ENCODE results near the gene MCF2. TPM values are rescaled to one million over a fixed set of nuclear protein-coding genes. Genes with fewer than 3 reads are reported as not detected.

Gene MCF2
- polyA plus RNA-seq, 1 of the 3 experiments (the other 2 are of a cell fraction), result 0.05 TPM

DNA sequence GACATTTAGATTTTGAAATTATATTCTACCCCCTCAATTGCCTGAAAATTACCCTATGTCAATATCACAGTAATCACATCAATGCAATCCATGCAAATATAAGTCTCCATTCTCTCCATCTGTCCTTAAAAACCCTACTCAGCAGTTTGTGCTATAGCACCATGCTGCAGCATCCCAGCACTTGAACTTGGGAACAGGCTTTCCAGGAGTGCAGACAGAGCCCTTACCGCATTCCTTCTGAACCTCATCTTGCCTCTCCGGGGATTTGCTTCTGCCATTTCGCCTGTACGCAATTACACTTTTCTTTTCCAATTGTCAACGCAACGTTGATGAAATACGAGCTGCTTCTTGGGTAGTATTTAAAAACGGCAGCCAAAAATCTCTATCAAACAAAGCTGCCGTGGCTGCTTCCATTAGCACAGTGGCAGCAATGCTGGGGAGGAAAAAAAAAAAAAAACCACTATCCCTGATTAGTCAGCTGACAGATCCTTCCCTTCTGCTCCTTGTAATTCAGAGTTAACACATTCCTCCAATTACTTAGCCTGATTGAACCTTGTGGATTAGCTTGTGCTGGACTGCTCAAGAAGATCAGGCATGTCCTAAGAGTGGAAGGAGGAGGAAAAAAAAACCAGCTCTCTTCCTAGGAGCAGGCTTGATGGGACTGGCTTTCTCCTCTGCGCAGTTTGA lies 65.6 kb downstream of the MCF2 start:
- Histone ChIP-seq H3K36me3 (replicated peaks in 1 of 2; ENCODE audit: control insufficient read depth in 1 of 2, insufficient read depth in 2 of 2, low read length in 1 of 2) (no peaks in the 10 kb centered on the region), H3K4me2 (no peak overlapping the region), H3K9me3 (no peaks in the 10 kb centered on the region), H4K20me1 (ENCODE audit: insufficient read depth) (no peaks in the 10 kb centered on the region), H3K79me2 (ENCODE audit: insufficient read depth) (no peaks in the 10 kb centered on the region), H3K9ac (no peak overlapping the region), H3K4me3 (ENCODE audit: low read depth in 2 of 2, low read length in 1 of 2) (no peak overlapping the region), H3F3A (replicated peaks; ENCODE audit: insufficient read depth) (no peaks in the 10 kb centered on the region), H3K9me2 (no peaks in the 10 kb centered on the region), H3K27ac (ENCODE audit: low read depth in 2 of 2, low read length in 1 of 2) (no peak overlapping the region), H3K27me3 (ENCODE audit: insufficient read depth) (no peaks in the 10 kb centered on the region; the same call in 1 of the 2 replicates), H2AFZ (ENCODE audit: low read depth) (no peak overlapping the region), H3K4me1 (ENCODE audit: control insufficient read depth in 1 of 2, insufficient read depth in 2 of 2, low read depth in 1 of 2, low read length in 1 of 2) (no peaks in the 10 kb centered on the region)
- POLR2A ChIA-PET, result no interaction called here
- WGBS (ENCODE audit: low lambda C conversion rate), result 24% methylated on average over 10 of the region's 10 CpGs
- no peak for TF ChIP-seq YY1 (IDR thresholded peaks at IDR 0.05; ENCODE audit: low read depth)
- no peak for TF ChIP-seq FOXM1 (IDR thresholded peaks at IDR 0.05; ENCODE audit: low read depth)
- no peak for TF ChIP-seq RFX5 (IDR thresholded peaks at IDR 0.05; ENCODE audit: low read length)
- TF ChIP-seq, protein P1, sequence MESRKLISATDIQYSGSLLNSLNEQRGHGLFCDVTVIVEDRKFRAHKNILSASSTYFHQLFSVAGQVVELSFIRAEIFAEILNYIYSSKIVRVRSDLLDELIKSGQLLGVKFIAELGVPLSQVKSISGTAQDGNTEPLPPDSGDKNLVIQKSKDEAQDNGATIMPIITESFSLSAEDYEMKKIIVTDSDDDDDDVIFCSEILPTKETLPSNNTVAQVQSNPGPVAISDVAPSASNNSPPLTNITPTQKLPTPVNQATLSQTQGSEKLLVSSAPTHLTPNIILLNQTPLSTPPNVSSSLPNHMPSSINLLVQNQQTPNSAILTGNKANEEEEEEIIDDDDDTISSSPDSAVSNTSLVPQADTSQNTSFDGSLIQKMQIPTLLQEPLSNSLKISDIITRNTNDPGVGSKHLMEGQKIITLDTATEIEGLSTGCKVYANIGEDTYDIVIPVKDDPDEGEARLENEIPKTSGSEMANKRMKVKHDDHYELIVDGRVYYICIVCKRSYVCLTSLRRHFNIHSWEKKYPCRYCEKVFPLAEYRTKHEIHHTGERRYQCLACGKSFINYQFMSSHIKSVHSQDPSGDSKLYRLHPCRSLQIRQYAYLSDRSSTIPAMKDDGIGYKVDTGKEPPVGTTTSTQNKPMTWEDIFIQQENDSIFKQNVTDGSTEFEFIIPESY (IDR thresholded peaks at IDR 0.05; ENCODE audit: borderline replicate concordance, low read depth), result no peak
- no peak for TF ChIP-seq SMC3 (IDR thresholded peaks at IDR 0.05; ENCODE audit: low read depth, low read length)
- DNase-seq, result no peak
- CTCF ChIA-PET, result no interaction called here

DNA sequence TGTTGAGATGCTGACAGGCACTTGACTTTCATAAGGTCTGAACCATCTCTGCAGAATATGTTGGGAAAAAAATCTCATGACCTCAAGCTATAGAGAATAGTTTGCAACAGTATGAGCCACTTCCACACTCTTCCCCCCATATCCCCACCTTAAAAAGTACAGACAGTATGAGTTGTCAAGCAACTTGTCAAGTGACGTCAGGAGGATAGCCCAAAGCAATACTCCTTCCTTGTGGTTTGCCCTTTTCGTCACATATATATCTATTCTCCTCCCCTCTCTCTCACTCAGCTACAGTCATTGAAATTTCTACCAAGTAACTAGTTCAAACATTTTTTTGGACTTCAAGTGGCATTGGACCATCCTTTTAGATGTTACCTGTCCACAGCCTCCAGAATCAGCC lies 67.7 kb downstream of the MCF2 start:
- H3K27me3 ChIP-seq (ENCODE audit: insufficient read depth), result no peaks in the 10 kb centered on the region; the same call in 1 of the 2 replicates
- TF ChIP-seq EP300 (IDR thresholded peaks at IDR 0.05; ENCODE audit: borderline replicate concordance in 1 of 2, low read depth in 1 of 2, low read length in 1 of 2) (no peak), GATA2 (CRISPR knock-in tag; IDR thresholded peaks at IDR 0.05) (no peak)
- TF ChIP-seq, protein P2, sequence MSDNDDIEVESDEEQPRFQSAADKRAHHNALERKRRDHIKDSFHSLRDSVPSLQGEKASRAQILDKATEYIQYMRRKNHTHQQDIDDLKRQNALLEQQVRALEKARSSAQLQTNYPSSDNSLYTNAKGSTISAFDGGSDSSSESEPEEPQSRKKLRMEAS (IDR thresholded peaks at IDR 0.05; ENCODE audit: low read depth), result no peak
- H3K4me3 ChIP-seq (ENCODE audit: low read depth in 2 of 2, low read length in 1 of 2), result no peak overlapping the region
- no peaks in the 10 kb centered on the region for H4K20me1 ChIP-seq (ENCODE audit: insufficient read depth)
- no peak overlapping the region for H2AFZ ChIP-seq (ENCODE audit: low read depth)
- no peaks in the 10 kb centered on the region for H3K36me3 ChIP-seq (replicated peaks in 1 of 2; ENCODE audit: control insufficient read depth in 1 of 2, insufficient read depth in 2 of 2, low read length in 1 of 2)
- no peak overlapping the region for H3K4me2 ChIP-seq
- DNase-seq, result no peak
- no peaks in the 10 kb centered on the region for H3F3A ChIP-seq (replicated peaks; ENCODE audit: insufficient read depth)
- no peak overlapping the region for H3K27ac ChIP-seq (ENCODE audit: low read depth in 2 of 2, low read length in 1 of 2)
- no peaks in the 10 kb centered on the region for H3K9me2 ChIP-seq
- POLR2A ChIA-PET, result no interaction called here
- H3K4me1 ChIP-seq (ENCODE audit: control insufficient read depth in 1 of 2, insufficient read depth in 2 of 2, low read depth in 1 of 2, low read length in 1 of 2), result no peaks in the 10 kb centered on the region
- H3K9me3 ChIP-seq, result no peaks in the 10 kb centered on the region
- 4% methylated on average over 2 of the region's 2 CpGs for WGBS (ENCODE audit: low lambda C conversion rate)
- no peaks in the 10 kb centered on the region for H3K79me2 ChIP-seq (ENCODE audit: insufficient read depth)
- H3K9ac ChIP-seq, result no peak overlapping the region
- CTCF ChIA-PET, result no interaction called here

GRCh38 chrX:139639253-139639652 lies 68.7 kb downstream of the MCF2 start:
- Histone ChIP-seq H3F3A (replicated peaks; ENCODE audit: insufficient read depth) (no peaks in the 10 kb centered on the region), H3K27ac (ENCODE audit: low read depth in 2 of 2, low read length in 1 of 2) (no peak overlapping the region), H3K27me3 (ENCODE audit: insufficient read depth) (no peaks in the 10 kb centered on the region; the same call in 1 of the 2 replicates), H3K4me1 (ENCODE audit: control insufficient read depth in 1 of 2, insufficient read depth in 2 of 2, low read depth in 1 of 2, low read length in 1 of 2) (no peaks in the 10 kb centered on the region), H3K4me2 (no peak overlapping the region), H3K9me3 (no peaks in the 10 kb centered on the region), H3K9ac (no peak overlapping the region), H3K4me3 (ENCODE audit: low read depth in 2 of 2, low read length in 1 of 2) (no peak overlapping the region), H2AFZ (ENCODE audit: low read depth) (no peak overlapping the region), H4K20me1 (ENCODE audit: insufficient read depth) (no peaks in the 10 kb centered on the region), H3K36me3 (replicated peaks in 1 of 2; ENCODE audit: control insufficient read depth in 1 of 2, insufficient read depth in 2 of 2, low read length in 1 of 2) (no peaks in the 10 kb centered on the region), H3K79me2 (ENCODE audit: insufficient read depth) (no peaks in the 10 kb centered on the region), H3K9me2 (no peaks in the 10 kb centered on the region)
- 5% methylated on average over 8 of the region's 8 CpGs for WGBS (ENCODE audit: low lambda C conversion rate)
- ChIA-PET POLR2A (no interaction called here), CTCF (no interaction called here)
- DNase-seq, result no peak
- no peak for TF ChIP-seq NRF1 (IDR thresholded peaks at IDR 0.05; ENCODE audit: low read depth, low read length)
- TF ChIP-seq MEF2A (IDR thresholded peaks at IDR 0.05; ENCODE audit: borderline replicate concordance, low read depth), result no peak
- no peak for TF ChIP-seq RFX5 (IDR thresholded peaks at IDR 0.05; ENCODE audit: low read length)
- TF ChIP-seq, protein P1 (IDR thresholded peaks at IDR 0.05; ENCODE audit: borderline replicate concordance, low read depth), result no peak
- TF ChIP-seq, protein P3, sequence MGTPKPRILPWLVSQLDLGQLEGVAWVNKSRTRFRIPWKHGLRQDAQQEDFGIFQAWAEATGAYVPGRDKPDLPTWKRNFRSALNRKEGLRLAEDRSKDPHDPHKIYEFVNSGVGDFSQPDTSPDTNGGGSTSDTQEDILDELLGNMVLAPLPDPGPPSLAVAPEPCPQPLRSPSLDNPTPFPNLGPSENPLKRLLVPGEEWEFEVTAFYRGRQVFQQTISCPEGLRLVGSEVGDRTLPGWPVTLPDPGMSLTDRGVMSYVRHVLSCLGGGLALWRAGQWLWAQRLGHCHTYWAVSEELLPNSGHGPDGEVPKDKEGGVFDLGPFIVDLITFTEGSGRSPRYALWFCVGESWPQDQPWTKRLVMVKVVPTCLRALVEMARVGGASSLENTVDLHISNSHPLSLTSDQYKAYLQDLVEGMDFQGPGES (IDR thresholded peaks at IDR 0.05; ENCODE audit: low read depth, low read length), result no peak
- TF ChIP-seq GABPA (IDR thresholded peaks at IDR 0.05; ENCODE audit: low read depth), result no peak
- TF ChIP-seq, protein P4, sequence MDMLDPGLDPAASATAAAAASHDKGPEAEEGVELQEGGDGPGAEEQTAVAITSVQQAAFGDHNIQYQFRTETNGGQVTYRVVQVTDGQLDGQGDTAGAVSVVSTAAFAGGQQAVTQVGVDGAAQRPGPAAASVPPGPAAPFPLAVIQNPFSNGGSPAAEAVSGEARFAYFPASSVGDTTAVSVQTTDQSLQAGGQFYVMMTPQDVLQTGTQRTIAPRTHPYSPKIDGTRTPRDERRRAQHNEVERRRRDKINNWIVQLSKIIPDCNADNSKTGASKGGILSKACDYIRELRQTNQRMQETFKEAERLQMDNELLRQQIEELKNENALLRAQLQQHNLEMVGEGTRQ (IDR thresholded peaks at IDR 0.05; ENCODE audit: borderline replicate concordance, low read depth, low read length), result no peak
